NCI-H345 treated with DMSO at 0.1 percent for 48 hours (cell line): ENCODE results near the gene GRIA1.

ENCODE experiments used
- DNase-seq: peaks from one replicate; lab custom pipeline; 2025; ENCODE audit not compliant: unreplicated experiment; lab: John Stamatoyannopoulos, UW

The GRIA1 gene

DNA sequence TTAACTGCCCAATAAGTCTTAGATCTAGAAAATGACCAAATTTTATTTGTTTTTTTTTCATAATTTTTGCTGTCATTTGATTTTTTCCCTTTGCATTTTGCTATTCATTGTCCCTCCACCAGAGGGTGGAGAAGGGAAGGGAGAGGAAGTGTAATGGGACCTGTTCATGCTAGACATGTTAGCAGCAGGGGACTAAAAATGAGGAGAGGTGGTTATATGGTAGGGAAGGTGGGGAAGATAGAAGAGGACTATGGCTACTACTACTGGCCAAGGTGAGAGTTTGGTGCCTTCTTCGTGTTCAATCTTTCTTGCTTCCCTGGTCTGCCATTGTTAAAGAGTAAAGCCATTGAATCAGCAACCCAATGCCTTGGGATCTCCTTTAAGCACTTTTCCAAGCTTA, 6.4 kb downstream of the GRIA1 start:
- DNase-seq = no peak

DNA sequence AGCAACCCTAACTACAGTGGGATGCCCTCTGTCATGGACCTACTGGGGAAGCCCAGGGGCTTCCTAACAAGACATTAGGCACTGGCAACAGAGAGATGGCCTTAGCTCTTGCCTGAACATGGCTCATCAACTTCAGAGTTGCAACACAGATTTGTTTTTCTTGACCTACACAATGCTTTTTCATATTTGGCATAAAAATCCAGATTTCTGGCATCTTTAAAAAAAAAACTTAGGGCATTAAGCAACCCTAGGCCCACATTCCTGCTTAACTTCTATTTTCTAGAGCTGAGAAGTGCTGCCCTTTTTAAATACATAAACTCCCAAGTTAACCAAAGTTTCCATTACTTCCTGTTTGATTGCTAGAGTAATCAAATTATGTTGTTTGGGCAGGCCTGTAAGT, 8.0 kb downstream of the GRIA1 start:
- DNase-seq = no peak

DNA sequence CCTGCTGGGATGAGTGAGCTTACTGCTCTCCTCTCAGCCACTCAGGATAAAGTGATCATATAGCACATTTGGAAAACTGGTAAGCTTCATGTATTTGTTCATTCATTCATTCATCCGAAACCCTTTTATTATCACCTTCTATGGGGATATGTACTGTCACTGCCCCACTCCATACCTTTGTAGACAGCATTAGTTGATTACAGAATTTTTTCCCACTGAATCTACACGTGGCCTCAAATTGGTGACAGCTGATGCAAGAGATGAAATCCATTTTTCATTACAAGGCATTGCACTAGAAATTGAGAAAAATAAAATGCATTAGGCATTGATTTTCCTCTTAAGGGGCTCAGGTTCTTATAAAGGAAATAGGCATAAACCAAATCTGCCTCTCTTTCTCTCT, 9.7 kb downstream of the GRIA1 start:
- DNase-seq = no peak

DNA sequence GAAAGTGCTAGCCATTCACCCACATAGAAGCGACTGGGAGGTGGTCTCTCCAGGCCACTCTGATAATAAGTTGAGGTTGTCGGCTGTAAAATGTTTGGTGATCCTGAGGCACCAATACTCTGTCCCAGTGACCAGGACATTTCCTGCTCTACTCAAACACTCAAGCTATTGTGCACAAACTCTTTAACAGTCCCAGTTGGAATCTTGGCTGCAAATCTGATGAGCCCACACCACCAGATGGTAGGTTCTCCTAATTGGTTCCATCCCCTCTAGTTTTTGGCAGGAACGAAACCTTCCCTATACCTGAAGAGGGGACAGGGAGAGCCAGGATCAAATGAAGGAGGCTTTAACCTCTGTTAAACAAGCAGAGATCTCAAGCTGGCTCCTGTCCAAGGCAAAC, 14.3 kb downstream of the GRIA1 start:
- DNase-seq = no peak

DNA sequence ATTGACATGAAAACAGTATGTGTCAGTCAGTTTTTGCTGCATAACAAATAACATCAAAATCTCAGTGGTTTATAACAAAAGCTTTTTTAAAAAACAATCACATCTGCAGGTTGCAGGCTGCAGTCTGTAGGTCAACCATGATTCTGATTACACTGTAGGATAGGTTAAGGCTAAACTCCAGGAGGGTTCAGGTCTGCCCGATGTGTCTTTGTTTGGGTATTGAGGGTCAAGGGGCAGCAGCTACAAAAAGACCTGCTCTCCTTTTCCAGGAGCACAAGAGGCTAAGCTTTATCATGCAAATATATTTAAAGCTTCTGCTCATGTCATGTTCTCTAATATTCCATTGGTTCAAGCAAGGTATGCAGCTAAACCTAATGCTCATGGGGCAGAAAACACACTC, 18.2 kb downstream of the GRIA1 start:
- DNase-seq = no peak

DNA sequence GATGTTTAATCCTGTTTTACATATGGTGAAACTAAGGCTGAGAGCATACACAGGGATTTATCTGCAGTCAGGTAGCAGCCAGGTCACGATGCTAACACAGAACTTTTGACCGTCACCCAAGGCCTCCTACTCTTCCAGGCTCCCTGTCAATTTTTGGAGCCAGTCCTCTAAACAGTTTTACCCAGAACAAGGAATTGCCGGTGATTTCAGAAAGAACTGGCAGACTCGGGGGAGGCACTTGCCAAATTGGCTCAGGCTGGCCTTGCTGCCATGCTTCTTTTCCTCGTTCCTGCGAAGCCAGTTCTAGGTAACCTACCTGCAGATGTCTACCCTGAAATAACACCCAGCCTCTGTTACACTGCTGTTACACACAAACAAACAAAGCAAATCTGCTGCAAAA, 21.2 kb downstream of the GRIA1 start:
- DNase-seq = no peak

DNA sequence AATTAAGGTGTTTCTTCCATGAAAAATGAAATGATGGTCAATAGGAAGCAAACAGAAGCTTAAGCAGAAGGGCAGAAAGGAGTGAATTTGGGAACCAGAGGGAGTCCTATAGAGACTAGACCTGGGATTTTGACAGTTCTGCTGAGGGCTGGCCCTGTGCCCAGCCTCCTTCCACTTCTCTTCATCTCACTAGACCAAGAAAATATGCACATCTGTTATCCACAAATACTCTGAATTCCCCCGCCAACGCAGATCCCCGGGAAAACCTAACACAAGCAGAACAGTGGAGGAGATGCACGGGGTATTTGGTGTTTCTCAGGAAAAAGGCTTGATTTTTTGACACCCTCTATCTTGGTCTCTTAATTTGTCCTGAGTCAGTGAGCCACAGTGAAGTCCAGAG, 22.7 kb downstream of the GRIA1 start:
- no peak for DNase-seq

DNA sequence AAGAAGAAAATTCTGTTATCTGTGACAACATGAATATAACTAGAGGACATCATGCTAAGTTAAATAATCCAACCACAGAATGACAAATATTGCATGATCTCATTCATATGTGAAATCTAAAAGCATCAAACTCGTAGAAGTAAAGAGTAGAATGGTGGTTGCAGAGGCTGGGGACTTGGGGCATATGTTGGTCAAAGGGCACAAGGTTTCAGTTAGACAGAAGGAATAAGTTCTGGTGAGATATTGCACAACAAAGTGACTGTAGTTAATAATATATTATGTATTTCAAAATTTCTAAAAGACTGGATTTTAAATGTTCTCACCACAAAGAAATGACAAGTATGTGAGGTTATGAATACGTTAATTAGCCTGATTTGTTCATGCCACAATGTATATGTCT, 24.8 kb downstream of the GRIA1 start:
- no peak for DNase-seq

DNA sequence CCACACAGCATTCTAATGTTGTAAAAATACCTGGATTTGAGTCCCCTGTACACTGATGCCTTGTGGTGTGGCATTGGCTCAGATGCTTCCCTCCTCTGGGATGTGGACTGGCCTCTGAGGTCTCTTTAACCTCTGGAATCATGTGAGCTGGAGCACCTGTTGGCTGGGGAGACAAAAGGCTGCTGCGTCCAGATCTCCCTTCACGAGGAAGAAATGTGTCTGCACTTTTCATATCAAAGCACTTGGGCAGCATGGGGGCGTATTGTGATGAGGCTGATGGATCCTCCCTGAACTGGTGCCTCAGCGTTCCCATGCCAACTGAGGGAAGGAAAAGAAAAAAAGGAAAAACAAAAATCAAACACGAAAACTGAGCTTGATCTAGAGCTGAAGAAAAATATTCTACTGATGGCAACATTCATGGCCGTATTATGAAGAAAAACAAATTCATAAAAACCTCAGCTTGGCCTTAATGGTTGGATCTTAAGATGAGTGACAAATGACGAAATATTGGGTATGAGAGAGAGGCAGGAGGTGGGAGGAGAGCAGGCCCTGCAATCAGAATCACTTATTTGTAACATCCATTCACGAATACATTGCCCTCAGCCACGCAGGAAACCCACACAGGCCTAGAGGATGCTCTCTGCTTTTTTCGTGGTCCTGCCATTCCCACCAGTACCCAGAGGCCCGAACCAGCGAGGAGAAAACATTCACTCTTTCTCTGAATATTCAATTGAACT, 26.2 kb downstream of the GRIA1 start:
- DNase-seq = no peak

DNA sequence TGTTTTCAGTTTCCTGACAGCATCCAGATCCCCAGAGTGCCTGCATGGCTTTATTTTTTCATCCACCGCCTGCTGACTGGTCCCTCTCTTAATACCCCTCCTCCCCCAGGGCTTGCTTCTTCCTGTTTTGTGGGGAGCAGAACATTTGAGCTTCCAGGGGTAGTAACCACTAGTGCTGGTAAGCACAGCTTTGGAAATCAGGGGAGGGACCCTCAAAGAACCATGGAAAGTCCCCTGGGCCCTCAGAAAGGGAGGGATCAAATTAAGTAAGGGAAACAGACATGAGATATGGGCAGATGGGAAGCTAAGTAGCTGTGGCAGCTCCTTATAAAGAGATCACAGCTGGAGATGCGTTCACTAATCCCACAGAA, 26.8 kb downstream of the GRIA1 start:
- DNase-seq = no peak

DNA sequence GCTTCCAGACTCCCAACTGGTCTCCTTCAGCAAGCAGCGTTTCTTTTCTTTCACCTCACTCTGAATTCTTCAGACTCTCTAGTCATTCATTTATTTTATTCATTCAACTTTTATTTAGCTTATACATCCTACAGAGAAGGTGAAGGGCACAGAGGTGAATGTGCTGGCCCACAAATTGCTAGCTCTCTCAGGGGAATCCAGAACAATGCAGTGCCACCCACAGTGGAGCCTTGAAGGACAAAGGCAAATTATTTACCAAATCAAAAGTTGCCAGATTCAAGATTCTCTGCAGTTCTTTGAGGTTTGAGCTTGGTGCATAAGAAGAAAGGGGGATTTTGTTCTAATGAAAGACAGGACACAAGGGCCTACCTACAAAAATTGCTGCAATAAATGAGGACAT, 29.7 kb downstream of the GRIA1 start:
- no peak for DNase-seq

DNA sequence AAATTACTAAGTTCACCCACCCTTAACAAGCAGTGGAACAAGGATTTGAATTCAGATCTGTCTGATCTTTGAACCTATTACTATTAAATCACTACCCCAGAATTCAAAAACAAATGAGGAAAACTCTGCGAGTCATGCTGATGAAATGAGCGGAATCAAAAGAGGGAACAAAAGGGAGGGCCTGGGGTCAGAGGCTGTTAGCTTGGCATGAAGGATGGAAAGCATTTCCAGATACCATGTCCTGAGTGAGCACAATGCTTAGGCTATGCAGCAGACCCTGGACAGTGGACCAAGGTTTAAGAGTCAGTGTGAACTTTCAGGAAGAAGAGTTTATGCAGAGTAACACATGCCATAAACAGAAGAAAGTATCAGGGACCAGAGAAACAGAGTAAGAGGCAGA, 30.5 kb downstream of the GRIA1 start:
- DNase-seq = no peak

DNA sequence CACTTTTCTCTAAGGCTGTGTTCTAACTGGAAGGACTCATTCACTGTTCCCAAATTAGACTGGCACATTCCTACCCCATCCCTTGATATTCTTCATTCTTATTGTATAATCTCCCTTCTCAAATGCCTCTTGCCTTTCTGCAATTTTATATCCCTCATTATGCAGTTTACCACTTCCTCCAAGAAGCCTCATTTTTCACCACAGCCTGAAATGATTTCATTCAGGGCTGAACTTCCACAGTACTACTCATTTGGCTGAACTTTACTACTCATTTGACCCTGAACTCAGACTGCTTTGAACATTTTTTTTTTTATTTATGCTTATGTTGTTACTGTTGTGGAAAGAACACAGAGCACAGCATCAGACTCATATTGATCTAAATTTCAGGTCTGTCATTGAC, 32.7 kb downstream of the GRIA1 start:
- no peak for DNase-seq

DNA sequence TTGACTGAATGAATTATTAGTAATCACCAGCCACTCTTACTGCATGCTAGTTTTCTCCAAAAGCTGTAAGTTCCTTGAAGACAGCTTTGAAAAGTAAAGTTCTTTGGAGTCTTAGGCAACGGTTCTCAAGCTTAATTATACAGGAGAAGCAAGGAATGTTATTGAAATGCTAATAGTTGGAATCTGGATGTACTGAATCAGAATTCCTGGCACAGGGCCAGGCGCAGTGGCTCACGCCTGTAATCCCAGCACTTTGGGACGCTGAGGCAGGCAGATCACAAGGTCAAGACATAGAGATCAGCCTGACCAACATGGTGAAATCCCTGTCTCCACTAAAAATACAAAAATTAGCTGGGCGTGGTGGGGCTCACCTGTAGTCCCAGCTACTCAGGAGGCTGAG, 33.4 kb downstream of the GRIA1 start:
- DNase-seq = no peak

DNA sequence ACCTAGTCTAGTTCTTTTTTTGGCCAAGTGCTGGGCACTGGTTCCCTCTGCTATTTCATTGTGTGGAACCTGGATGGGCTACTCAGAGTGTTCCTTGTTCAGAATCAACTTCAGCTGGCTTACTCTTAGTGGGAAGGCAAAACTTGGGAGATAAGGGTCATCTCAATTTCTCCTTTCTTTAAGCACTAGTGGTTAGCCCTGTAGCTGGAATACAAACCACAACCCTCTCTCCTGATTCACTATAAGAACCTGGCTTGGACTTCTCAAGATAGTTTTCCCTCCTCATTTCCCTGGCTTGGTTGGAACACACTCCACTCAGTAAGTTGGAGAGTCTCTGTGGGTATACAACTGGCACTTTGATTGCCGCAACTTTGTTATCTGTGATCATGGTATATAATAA, 35.1 kb downstream of the GRIA1 start:
- DNase-seq = no peak

DNA sequence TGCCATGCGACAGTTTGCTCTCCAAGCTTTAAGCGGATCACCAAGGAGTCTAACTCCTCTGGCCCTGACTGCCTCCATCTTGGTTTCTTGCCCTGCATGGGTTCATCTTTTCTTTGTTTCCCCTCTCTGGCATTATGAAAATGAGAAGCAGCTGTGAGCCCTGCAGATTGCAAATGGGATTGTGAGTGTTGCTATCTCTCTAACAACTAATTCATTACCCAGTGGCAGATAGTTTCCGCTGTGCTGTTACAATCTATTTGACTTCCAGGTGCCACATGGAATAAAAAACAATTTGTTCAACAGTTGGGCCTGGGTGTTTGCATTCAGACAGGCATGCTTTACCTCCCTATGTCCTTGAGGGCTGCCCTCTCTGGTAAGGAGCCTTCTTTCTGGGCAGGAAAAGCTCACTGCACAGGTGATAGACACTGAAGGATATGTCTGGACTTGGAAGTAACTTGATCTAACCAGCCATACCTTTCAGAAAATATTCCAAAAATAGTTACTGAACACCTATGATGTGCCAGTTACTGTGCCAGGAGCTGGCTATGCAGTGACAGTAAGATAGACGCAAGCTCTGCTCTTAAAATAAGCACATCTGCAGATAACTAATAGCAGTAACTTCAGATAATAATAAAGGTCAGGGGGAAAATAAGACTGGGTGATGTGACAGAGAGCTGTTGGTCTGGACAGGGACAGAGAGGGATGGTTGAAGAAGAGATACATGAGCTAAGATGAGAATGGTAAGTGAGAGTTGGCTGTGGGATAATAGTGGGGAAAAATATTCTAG, 40.1 kb downstream of the GRIA1 start:
- no peak for DNase-seq

DNA sequence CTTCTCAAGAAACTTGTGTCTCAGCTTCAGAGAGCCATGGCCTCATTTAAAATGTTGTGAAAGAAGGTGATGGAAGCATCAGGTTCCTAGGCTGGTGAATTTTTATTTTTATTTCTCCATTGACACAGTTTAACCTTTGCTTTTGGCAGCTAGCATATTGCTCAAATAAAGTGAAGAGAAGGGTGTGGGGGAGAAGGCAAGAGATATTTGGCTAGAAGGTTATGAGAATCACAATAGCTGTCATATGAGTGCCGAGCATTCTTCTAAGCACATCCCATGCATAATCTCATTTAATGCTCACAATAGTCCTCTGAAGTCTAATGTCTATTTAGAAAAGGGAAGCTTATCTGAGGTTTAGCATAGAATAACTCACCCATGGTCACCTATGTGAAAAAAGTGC, 43.1 kb downstream of the GRIA1 start:
- DNase-seq = no peak

DNA sequence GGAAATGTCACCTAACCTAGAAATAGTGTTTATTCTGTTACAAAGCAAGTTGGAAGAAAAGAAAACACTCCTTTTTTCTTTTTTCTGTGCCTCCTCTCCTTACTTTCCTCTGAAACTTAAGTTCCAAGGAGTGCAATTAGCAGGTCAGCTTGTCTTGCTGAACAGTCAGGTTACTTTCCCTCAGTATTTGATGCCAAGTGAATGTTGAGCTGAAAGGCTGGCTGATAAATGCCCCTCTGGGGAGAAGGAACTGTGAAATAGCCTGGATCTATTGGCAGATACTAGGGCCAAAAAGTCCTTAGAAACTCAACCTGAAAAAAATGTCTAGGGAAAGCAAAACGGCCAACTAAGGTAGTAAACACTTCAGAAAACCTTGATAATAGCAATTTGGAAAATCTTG, 43.6 kb downstream of the GRIA1 start:
- no peak for DNase-seq

DNA sequence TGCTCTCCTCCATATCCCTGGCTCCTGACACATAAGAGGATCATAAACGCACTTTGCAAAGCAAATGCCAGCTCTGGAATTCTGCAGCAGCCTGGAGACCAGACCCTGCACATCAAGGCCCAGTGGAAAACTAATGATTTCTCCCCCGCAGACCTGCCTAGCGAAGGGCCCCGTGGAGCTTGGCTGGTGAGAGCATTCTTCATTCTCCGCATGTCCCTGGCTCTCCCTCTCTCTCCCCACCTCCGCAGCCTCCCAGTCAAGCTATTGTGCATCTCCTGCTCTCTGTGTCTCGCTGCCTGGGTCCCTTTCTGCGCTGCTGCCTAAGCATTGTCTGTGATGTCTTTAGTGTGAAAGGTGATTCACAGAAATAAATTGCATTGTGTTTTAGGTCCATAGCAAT, 46.7 kb downstream of the GRIA1 start:
- DNase-seq = no peak

DNA sequence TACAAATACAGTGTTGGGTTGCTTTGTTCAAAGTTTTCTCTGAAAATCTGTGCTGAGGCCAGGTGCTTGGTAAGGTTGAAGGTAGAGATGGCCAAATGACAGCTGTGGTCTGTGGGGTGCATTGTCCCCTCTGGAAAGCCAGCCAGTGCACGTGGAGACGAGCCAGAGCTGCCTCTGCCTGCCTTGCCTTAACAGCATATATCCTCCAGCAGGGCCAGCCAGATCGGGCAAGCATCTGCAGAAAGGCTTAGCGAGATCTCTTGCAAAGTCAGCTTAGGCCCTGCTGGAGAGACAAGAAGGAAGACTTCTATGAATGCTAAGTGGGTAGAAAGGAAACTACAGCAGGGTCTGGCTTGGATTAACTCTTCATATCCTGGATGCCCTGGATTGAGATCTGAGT, 49.5 kb downstream of the GRIA1 start:
- DNase-seq = no peak

DNA sequence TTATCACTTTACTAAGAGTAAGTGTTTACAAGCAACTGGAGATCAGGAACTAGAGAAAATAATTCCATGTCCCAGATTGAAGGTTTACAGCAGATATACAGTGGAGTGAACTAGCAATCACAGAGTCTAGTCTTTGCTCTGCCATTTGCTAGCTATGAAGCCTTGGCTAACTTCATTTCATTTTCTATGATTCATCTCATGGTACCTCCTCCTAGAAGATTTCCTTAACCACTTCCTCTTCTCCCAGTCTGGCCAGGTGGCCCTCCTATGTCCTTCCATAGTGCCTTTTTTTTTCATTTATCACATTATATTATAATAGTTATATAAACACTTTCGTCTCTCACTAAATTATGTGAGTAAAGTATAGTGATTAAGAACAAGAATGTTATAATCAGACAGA, 52.1 kb downstream of the GRIA1 start:
- DNase-seq = no peak

DNA sequence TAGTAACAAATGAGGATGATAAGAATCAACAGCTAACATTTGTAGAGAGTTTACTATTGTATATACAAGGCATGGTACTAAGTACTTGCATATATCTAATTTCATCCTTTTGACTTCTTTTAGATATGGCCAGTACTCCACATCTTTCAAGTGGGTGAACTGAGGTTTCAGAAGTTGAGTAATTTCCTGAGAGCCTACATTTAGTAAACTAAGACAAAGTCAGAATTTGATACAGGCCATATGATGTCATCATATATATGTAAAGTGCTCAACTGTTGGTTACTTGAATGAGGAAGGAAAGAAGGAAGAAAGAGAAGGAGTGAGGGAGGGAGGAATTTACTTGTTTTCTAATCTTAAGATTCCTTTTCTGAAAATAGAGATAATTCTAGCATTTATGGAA, 52.8 kb downstream of the GRIA1 start:
- DNase-seq = no peak

DNA sequence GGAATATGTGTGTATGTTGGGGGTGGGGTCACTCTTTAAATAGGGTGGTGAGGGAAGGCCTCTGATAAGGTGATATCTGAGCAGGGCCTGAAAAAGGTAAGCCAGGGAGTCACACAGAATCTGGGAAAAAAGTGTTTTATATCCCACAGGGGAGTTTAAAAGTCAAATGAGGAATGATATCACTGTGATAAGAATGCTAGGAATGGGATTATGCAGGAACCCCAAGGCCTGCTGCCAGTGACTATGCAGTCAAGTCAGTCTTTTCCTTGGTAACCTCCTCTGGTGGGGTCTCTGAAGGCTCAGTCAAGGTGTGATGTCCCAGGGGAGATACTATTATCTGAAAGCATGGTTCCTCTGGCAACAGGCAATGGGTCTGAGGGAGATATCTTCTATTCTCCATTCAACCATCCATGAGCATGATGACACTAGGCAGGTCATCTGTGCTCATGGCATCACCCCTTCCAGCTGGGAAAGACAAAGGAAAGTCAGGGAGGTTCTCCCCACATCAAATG, 53.5 kb downstream of the GRIA1 start:
- DNase-seq = no peak
